HG03460 (cell line): ENCODE results near the gene CDC42EP5.
"Not testable (repeated sequence)": the region's sequence is repeated elsewhere in the genome, so short reads cannot be mapped to it uniquely, and the experiment has no call there.

ENCODE experiments used
- ATAC-seq: cut with Tn5 transposase; IDR thresholded peaks from one replicate; pipeline ENCODE4 v1.9.1; 2021; ENCODE audit not compliant: unreplicated experiment

Gene CDC42EP5

DNA sequence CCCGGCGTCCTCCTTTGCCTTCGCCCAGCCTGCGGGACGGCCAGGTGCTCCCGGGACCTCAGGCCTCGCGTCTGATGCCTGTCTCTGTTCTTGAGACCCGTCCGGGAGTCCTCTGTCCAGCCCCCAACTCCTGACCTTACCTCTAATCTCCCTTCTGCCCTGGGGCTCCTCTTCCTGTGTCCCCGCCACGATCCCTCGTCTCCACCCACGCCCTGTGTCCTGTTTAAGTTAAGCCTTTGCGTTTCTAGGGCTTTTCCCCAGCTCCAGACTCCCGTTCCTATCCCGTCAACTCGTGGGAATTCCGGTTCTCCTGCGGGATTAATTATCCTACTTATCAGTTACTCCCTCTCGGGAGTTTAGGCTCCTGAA, 23.4 kb downstream of the CDC42EP5 start:
- ATAC-seq = no peak

DNA sequence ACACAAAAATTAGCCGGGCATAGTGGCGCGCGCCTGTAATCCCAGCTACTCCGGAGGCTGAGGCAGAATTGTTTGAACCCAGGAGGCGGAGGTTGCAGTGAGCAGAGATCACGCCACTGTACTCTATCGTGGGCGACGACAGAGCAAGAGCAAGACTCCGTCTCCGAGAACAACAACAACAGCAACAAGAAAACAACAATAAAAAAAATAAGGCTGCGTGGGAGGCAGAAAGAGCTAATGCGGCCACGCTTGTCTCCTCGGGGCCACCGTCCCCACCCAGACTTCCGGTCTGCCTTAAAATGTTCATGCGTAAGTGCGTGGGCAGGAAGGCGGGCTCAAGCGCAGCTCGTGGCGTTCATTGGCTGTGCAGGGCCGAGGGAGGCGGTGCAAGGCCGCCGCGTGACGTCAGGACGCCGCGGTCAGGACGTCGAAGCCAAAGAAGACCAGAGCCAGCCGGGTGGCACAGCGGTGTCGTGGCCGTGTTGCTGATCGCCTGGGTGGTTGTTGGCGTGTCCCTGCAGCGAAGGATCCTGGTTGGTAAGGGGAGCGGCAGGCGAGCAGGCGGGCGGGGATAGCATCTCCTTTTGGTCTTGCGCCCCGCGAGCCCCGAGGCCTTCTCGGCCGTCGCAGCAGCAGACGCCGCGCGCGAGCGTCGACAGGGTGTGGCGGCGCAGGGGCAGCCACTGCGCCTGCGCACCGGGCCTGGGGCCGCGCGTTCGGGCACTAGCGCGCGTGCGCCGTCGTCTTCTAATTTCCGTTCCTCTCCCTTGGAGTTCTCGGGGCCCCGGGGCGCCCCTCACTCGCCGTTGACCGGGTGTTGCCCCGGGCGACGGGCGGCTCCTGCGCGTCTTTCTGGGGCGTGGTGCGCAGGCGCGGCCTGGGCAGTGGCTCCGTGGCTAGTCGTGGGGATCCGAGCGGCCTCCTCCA, 24.1 kb downstream of the CDC42EP5 start, which contains the start of gene LENG8:
TSS of gene LENG8 (plus strand) at position 426 of the 927 bp plus-strand sequence. CDS start 2,146 bp downstream, outside the sequence.
- ATAC-seq = peak; percentile 78

DNA sequence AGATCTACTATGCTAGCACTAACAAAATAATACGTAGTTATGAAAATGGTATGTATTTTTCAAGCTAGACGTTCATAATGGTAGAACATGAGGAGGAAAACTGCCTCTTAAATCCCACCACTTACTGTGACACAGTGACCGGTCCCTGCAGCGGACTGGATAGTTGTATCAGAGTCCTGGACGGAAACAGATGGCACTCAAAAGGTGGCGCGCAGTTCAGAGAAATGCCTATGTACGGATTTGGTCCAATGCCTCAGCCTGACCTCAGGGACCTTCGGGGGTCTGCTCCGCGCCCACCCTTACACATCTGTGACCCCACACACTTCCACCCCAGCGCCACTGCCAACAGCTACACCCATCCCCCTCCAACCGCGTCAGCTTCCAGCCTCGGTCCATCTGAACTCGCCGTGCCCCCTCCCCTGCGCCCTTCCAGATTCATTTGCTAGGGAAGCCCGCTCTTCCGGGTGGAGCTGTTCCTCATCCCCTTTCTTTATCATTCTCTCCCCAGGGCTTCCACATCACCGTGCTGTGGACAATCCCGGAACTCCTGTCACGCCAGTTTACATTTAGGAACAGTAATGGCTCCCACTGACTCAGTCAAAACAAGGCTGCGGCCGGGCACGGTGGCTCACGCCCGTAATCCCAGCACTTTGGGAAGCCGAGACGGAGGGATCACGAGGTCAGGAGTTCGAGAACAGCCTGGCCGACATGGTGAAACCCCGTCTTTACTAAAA, 24.9 kb downstream of the CDC42EP5 start:
- ATAC-seq = peak; percentile 14

DNA sequence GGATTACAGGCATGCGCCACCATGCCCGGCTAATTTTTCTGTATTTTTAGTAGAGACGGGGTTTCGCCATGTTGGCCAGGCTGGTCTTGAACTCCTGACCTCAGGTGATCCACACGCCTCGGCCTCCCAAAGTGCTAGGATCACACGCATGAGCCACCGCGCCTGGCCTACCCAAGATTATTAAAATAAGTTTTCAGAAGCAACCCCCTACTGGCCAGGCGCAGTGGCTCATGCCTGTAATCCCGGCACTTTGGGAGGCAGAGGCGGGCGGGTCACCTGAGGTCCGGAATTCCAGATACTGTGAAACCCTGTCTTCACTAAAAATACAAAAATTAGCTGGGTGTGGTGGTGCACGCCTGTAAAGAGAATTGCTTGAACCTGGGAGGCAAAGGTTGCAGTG, 26.7 kb downstream of the CDC42EP5 start:
- ATAC-seq = not testable (repeated sequence)

DNA sequence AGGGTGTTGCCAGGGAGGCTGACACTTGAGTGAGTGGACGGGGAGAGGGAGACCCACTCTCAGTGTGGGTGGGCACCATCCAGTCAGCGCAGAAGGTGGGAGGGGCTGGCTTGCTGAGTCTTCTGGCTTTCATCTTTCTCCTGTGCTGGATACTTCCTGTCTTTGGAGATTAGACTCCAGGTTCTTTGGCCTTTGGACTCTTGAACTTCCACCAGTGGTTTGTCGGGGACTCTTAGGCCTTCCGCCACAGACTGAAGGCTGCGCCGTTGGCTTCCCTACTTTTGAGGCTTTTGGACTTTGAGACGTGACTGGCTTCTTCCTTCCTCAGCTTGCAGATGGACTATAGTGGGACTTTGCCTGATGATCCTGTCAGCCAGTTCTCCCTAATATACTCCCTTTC, 28.4 kb downstream of the CDC42EP5 start:
- no peak for ATAC-seq

DNA sequence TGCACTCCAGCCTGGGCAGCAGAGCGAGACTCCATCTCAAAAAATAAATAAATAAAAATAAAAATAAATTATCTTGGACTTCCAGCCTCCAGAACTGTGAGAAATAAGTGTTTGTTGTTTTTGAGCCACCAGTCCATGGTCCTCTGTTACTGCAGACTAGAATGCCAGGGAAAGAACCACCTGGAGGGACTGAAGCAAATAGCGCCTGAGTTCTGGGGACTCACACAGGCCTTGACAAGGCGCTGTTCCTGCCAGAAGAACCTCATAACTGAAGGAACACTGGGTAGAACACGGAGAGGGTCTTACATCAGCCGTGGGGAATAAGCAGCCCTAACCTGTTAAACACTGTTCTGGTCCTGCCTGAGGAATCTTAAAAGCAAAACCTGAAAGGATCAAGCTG, 32.5 kb downstream of the CDC42EP5 start:
- no peak for ATAC-seq

DNA sequence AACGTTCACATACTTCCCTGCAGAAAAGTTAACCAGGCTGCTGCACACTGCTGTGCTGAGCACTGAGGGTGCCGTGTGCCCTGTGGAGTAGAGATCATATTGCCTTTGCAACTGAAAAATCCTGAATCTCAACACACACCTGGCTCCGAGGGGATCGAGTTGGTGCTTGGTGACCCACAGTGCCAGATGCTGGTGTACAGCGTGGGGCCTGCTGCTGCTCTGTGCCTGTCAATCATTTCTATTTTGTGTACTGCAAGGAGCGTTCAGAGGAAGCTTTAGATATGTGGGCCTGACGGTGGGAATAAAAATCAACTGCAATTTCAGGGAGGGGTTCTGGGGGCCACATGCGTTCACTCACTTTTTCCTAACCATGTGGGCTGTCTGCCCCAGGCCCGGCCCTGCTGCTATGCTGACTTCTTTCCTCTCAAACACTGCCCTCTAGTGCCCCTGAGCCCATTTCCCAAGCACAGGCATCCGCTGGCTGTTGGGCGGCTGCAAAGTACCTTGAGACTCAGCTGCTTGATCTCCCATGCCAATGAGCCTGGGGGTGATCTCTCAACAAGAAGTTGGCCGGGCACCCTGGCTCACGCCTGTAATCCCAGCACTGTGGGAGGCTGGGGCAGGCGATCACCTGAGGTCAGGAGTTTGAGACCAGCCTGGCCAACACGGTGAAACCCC, 33.8 kb downstream of the CDC42EP5 start:
- ATAC-seq = no peak

DNA sequence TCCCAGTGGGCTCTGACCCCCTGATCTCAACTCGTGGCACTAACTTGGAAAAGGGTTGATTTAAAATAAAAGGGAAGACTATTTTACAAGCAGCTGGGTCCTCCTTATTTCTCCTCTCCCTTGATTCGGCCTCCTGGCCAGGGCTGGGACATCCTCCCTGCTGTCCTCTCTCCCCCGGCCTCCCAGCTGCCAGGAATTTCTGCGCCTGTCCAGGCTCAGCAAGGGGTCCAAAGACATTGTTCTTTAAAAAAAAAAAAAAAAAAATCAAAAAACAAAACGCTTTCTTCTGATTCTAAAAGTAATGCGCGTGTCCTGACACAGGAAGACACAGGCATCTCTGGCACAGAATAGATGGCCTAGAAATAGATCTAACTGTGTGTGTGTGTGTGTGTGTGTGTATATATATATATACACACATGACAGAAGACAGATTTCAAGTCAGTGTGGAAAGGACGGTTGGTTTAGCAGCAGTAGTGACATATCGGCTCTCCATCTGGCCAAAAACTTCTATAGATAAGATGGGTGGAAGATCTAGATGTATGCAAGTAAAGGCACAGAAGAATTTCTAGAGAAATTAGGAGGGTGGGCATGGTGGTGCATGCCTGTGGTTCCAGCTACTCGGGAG, 36.4 kb downstream of the CDC42EP5 start:
- no peak for ATAC-seq

DNA sequence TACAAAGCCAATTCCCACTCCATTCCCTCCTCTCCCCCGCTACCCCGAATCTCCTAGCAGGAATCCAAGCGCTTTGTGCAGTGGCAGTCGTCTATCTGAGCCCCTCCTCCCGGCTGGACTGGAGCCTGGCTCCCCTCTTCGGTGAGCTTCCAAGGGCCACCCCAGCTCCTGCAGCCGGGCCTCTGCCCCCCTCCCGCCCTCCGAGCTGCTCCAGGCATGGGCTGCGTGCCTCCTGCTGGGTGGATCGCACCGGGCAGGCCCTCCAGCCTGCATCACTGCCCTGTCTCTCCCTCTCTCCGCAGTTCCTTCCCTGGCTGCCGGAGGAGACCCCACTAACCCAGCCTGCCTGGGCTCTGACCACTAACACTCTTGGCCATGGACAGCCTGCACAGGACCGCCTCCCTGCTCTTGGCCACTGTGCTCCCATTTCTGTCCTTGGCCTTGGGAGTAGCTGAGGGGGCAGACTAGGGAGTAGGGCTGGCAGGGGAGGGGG, 37.0 kb downstream of the CDC42EP5 start:
- no peak for ATAC-seq

DNA sequence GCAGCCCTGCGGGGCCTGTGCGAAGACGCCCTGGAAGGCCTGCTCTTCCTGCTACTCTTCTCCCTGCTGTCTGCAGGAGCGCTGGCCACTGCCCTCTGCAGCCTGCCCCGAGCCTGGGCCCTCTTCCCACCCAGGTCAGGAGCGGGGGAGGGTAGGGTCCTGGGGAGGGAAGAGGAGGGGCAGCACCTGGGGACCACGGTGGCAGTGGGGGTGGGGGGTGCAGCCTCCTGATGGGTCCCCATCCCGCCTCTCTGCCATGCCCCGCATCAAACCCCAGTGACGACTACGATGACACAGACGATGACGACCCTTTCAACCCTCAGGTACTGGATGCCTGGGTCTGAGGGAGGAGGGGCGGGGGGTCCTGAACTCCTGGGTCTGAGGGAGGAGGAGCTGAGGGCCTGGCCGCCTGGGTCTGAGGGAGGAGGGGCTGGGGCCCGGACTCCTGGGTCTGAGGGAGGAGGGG, 37.5 kb downstream of the CDC42EP5 start:
- no peak for ATAC-seq

DNA sequence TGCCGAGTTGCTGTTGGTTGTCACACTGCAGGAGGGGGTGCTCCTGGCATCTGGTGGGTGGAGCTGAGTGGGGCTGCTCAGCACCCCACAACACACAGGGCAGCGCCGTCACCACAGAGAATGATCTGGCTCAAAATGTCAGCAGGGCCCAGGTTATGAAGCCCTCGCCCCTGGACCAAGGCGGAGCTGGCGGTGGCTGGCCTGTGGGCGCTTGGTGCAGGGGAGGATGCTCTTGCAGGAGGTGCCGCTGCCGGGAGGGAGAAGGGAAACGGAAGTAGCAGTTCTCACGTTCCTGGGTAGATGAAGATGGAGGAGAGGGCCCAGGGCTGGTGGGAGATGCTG, 38.3 kb downstream of the CDC42EP5 start:
- no peak for ATAC-seq

DNA sequence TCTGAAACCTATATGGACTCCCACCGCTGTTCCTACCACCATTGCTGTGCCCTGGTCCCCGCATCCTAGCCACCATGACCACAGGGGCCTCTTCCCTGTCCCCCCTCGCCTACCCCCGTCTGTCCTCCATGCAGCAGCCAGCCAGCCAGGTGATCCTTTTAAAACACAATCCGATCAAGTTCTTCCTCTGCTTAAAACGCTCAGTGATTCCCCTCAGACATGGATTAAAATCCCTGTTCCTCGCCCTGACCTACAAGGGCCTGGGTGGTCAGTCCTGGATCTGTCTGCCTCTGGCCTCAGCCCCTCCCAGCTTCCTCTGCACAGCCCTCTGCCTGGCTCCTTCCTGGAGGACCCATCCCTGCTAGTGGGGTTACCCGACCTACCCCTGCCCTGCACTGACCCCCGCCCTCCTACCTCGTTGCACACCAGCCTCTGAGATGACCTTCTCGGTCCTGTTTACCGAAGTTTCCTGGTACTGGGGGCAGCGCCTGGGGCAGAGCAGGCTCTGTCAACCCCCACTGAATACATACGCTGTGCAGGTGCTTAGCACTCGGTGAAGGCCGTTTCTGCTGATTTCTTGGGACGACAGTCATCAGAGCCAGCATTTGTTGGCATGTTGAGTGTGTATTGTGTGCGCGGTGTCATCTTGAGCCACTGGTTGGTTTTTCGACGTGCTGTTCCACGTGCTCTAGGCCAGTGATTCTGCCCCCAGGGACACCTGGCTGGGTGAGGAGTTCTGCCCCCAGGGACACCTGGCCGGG, 38.8 kb downstream of the CDC42EP5 start:
- ATAC-seq = no peak

DNA sequence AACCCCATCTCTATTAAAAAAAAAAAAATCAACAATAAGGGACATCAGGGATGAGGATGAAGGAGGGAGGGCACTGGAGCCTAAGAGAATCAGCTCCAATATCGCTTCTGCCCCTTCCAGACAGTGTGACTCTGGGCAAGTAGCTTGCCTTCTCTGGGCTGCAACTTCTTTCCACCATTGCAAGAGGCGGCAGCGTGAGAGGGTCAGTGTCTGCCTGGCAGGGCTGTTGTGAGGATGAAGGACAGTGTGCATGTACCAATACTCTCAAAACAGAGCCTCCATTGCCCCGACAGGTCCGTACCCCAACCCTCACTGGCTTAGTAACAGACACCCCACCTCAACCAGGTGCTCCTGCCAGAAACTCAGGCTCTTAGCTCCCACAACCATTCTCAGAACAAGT, 39.4 kb downstream of the CDC42EP5 start:
- ATAC-seq = no peak

DNA sequence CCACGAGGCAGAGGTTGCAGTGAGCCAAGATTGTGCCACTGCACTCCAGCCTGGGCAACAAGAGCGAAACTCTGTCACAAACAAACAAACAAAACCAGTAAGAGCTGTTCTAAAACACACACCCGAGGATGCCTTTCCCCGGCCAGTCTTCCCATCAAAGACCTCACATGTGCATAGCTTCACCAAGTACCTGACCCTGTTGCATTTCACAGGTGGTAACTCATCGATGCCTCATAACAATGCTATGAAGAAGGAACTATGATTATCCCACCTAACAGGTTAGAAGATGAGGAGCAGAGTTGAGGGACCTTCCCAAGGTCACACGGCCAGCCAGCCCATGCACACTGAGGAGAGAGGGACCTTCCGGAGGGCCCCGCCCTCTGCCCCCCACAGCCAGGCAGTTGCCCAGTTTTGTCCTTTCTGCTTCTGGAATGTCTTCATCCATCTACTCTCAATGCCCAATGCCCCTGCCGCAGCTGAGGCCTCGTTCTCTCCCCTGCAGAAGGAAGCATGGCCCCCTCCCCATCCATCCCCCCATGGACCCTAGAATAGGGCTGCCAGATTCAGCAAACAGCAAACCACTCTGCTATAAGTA, 40.9 kb downstream of the CDC42EP5 start:
- ATAC-seq = no peak

DNA sequence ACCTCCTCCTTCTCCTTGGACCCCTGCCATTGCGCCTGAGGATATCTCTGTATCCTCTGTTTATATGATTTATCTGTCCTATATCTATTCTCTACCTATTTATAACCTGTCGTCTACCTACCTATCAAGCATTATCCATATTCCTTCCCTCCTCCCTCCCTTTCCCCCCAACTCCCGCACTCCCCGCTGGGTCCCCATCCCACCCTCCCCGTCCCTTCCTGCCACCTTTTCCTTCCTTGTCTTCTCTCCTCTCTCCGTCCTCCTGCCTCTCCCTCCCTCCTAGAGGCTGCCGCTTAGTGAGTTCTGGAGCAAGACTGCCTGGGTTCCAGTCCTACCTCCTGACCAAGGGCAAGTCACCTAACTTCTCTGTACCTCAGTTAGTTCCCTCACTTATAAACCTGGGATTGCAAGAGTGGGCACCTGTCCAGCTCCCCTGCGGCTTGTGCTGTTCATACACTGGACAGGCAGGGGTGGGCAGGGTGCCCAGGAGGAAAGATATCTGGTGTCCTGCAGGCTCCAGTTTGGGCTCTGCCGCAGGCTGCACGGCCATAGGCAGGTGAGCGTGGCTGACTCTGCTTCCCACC, 41.7 kb downstream of the CDC42EP5 start:
- no peak for ATAC-seq

DNA sequence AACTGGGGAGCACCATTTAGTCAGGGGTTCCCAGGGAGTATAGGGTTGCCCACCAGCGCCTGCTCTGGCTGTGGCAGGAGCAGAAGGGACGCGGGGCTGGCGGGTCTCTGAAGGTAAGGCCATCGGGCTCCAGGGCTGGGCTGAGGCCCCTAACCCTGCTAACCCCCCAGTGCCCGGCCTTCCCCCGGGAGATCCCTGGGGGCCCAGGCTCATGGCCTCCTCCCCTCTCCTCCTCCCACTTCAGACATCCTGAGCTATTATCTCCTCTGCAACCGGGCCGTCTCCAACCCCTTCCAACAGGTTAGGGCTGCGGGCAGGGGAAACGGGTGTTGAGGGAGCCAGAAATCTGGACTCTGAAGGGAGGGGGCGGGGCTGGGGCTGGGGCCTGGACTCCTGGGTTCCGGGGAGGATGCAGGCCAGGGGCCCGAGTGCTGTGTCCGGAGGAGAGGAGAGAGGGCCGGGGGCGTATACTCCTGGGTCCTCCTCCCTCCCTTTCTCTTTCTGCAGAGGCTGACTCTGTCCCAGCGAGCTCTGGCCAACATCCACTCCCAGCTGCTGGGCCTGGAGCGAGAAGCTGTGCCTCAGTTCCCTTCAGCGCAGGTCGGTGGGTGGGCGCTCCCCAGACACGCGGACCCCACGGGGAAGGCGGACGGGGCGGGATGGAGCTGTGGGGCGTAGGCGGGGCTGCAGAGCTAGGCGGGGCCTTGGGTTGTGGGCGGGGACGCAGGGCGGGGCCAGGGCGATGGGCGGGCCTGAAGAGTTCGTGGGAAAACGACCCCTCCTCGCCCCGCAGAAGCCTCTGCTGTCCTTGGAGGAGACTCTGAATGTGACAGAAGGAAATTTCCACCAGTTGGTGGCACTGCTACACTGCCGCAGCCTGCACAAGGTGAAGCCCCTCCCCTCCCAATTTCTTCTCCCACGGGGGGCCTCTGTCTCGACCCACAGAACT, 42.5 kb downstream of the CDC42EP5 start:
- ATAC-seq = no peak

DNA sequence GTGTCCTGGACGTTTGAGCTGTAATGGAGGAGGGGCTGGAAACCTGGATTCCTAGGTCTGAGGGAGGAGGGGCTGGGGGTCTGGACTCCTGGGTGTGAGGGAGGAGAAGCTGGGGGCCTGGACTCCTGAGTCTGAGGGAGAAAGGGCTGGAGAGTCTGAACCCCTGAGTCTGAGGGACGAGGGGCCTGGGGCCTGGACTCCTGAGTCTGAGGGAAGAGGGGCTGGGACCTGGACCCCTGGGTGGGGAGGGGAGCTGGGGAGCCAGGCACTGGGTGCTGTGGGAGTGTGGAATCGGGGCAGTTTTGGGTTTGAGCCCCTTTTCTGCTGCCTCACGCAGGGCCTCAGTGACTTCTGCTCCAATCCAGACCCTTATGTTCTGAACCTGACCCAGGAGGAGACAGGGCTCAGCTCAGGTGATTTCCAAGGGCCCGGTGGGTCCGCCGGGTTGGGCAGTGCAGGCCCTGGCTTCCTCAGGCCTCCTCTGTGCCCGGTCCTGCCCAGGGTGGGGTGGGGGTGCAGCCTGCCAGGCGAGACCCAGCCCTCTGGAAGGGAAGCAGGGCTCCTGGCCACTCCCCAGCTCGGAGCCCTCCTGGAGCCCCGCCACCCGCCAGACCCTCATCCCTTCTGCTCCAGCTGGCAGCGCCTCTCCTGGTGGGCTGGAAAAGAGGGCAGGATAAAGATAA, 43.4 kb downstream of the CDC42EP5 start:
- no peak for ATAC-seq

DNA sequence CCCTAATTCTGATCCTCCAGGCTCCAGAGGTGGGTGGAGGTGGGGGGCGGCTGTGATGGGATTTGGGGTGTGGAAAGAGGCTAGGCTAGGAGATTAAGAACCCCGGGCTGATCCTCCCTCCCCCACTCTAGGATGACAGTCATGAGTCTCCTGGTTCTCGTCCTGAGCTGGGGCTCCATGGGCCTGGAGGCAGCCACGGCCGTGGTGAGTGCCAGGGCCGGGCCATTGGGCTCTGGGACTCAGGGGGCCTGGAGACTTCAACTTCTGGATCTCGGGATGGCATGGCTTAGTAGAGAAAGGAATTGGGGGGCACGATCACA, 44.0 kb downstream of the CDC42EP5 start:
- no peak for ATAC-seq
